Trophoblast cell (in vitro differentiated cells and primary cell): Measurements from ENCODE around the gene IFI44.

Experiments used
- DNase-seq, 2 donors: peaks; one replicate each; pipeline ENCODE4 v3.0.0-alpha.2; 2016
- H2AFZ ChIP-seq: 2 replicates; pipeline ENCODE4 v1.6.1; 2013; ENCODE audit warnings: low read length, moderate library complexity, mild to moderate bottlenecking; ENCODE audit not compliant: insufficient read depth, poor library complexity
- H2AK5ac ChIP-seq: 2 replicates; pipeline ENCODE4 v1.6.1; 2013; ENCODE audit warnings: mild to moderate bottlenecking, low read length
- H2BK120ac ChIP-seq: 2 replicates; pipeline ENCODE4 v1.6.1; 2013; ENCODE audit warnings: low read length, mild to moderate bottlenecking, moderate library complexity; ENCODE audit not compliant: insufficient read depth, poor library complexity
- H2BK12ac ChIP-seq: 2 replicates; pipeline ENCODE4 v1.6.1; 2013; ENCODE audit warnings: mild to moderate bottlenecking, low read length, moderate library complexity
- H2BK5ac ChIP-seq: 2 replicates; pipeline ENCODE4 v1.6.1; 2013; ENCODE audit warnings: low read length, low read depth, moderate library complexity, mild to moderate bottlenecking; ENCODE audit not compliant: poor library complexity
- H3K14ac ChIP-seq: 2 replicates; pipeline ENCODE4 v1.6.1; 2013; ENCODE audit warnings: mild to moderate bottlenecking, low read length
- H3K18ac ChIP-seq: 2 replicates; pipeline ENCODE4 v1.6.1; 2013; ENCODE audit warnings: mild to moderate bottlenecking, low read length
- H3K23ac ChIP-seq: 2 replicates; pipeline ENCODE4 v1.6.1; 2013; ENCODE audit warnings: low read length
- H3K27ac ChIP-seq: 2 replicates; pipeline ENCODE4 v1.5.1; 2013; ENCODE audit warnings: low read depth, mild to moderate bottlenecking, inconsistent platforms, low read length, moderate library complexity
- H3K27me3 ChIP-seq: 2 replicates; pipeline ENCODE4 v1.6.1; 2013; ENCODE audit warnings: inconsistent platforms, mild to moderate bottlenecking, low read length, moderate library complexity; ENCODE audit not compliant: insufficient read depth
- H3K36me3 ChIP-seq, 2 experiments: 1 replicate in 1 of 2; 2 replicates in 1 of 2; pipeline ENCODE4 v1.6.1; 2013; ENCODE audit warnings: low read length in 2 of 2, mild to moderate bottlenecking in 2 of 2, moderate library complexity in 1 of 2; ENCODE audit not compliant: insufficient read depth in 2 of 2, control insufficient read depth in 1 of 2
- H3K4ac ChIP-seq: 2 replicates; pipeline ENCODE4 v1.6.1; 2013; ENCODE audit warnings: low read depth, mild to moderate bottlenecking, low read length, moderate library complexity
- H3K4me1 ChIP-seq, 2 experiments: 1 replicate in 1 of 2; 2 replicates in 1 of 2; pipeline ENCODE4 v1.6.1; 2013; ENCODE audit warnings: low read length in 2 of 2, mild to moderate bottlenecking in 2 of 2, moderate library complexity in 1 of 2; ENCODE audit not compliant: insufficient read depth in 2 of 2, control insufficient read depth in 1 of 2
- H3K4me2 ChIP-seq: 2 replicates; pipeline ENCODE4 v1.6.1; 2013; ENCODE audit warnings: inconsistent platforms, mild to moderate bottlenecking, low read length, moderate library complexity
- H3K4me3 ChIP-seq: 2 replicates; pipeline ENCODE4 v1.5.1; 2013; ENCODE audit warnings: mild to moderate bottlenecking, low read depth, low read length, inconsistent platforms
- H3K79me1 ChIP-seq: one replicate; pipeline ENCODE4 v1.6.1; 2013; ENCODE audit warnings: low read length
- H3K79me2 ChIP-seq: 2 replicates; pipeline ENCODE4 v1.6.1; 2013; ENCODE audit warnings: low read length, mild to moderate bottlenecking; ENCODE audit not compliant: control insufficient read depth, insufficient read depth, poor library complexity
- H3K9ac ChIP-seq: 2 replicates; pipeline ENCODE4 v1.6.1; 2013; ENCODE audit warnings: mild to moderate bottlenecking, low read length
- H3K9me3 ChIP-seq: 2 replicates; pipeline ENCODE4 v1.6.1; 2013; ENCODE audit warnings: low read depth, mild to moderate bottlenecking, control low read depth, inconsistent platforms, low read length; ENCODE audit not compliant: insufficient read depth
- H4K12ac ChIP-seq: 2 replicates; pipeline ENCODE4 v1.6.1; 2013; ENCODE audit warnings: low read depth, mild to moderate bottlenecking, low read length, moderate library complexity
- H4K8ac ChIP-seq: 2 replicates; pipeline ENCODE4 v1.6.1; 2013; ENCODE audit warnings: low read depth, mild to moderate bottlenecking, low read length, moderate library complexity
- H4K91ac ChIP-seq: one replicate; pipeline ENCODE4 v1.6.1; 2013; ENCODE audit warnings: low read depth, mild to moderate bottlenecking, low read length, moderate library complexity
- WGBS: extraction: QIAGEN DNeasy Blood & Tissue Kit; methylation state at CpG from one replicate; pipeline ENCODE4 v1.1.7; 2013; ENCODE audit warnings: missing lambda C conversion rate; ENCODE audit not compliant: insufficient read length, insufficient coverage; ENCODE audit errors: extremely low coverage; 5-methylcytosine and 5-hydroxymethylcytosine counted together

The IFI44 gene

DNA sequence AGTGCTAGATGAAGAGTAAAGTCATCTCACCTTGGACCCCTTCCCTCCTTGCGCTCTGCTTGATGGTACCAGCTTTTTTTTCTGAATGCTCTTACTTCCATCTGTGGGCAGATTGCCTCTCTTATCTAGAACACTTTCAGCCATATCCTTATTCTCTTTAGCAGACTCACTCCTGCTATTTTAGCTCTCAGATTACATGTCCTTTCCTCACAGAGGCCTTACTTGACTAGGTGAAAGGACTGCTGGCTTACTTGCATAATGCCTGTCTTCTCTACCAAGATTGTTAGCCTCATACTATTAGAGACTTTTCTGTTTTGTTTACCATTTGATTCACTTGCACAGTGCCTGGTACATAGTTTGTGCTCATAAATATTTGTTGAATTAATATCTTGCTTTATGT lies 9.3 kb downstream of the IFI44 start:
- Histone ChIP-seq H3K4me2 (no peak overlapping the region), H2AFZ (no peak overlapping the region), H3K9ac (no peak overlapping the region), H3K79me1 (no peaks in the 10 kb centered on the region), H3K27ac (no peak overlapping the region), H2BK120ac (no peak overlapping the region), H3K4me3 (no peak overlapping the region), H4K8ac (no peak overlapping the region), H3K4ac (no peak overlapping the region), H4K91ac (no peak overlapping the region), H3K23ac (no peak overlapping the region), H3K27me3 (no peaks in the 10 kb centered on the region), H4K12ac (no peak overlapping the region), H3K79me2 (no peaks in the 10 kb centered on the region), H2AK5ac (no peak overlapping the region), H3K36me3 (no peaks in the 10 kb centered on the region), H3K14ac (no peak overlapping the region), H3K18ac (no peak overlapping the region), H3K9me3 (no peaks in the 10 kb centered on the region), H2BK5ac (no peak overlapping the region), H2BK12ac (no peak overlapping the region), H3K4me1 (no peaks in the 10 kb centered on the region)
- WGBS = no CpG with 5 or more reads among the region's 1 CpG
- no peak for DNase-seq

DNA sequence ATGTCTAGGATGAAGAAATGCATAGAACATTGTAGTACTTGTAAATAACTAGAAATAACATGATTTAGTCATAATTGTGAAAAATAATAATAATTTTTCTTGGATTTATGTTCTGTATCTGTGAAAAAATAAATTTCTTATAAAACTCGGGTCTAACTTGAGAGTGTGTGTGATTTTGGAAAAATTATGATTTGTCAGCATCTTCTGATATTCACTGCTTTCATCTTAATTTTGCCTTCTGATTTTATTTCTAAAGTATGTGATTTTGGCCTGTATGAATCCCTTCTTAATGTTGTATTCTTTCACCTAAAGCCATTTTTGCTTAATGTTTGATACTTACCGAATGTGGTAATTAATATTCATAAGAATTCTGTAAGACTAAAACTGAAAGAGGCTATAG lies 14.3 kb downstream of the IFI44 start:
- H3K4me3 ChIP-seq = no peak overlapping the region
- DNase-seq = no peak
- H3K18ac ChIP-seq = no peak overlapping the region
- no peak overlapping the region for H3K23ac ChIP-seq
- peaks cover 2% of the 10 kb centered on the region for H3K9me3 ChIP-seq
- WGBS = no CpG with 5 or more reads among the region's 2 CpGs
- no peak overlapping the region for H4K8ac ChIP-seq
- H3K9ac ChIP-seq = no peak overlapping the region
- no peak overlapping the region for H2AK5ac ChIP-seq
- H2BK120ac ChIP-seq = no peak overlapping the region
- H3K79me1 ChIP-seq = no peaks in the 10 kb centered on the region
- no peak overlapping the region for H2BK12ac ChIP-seq
- no peak overlapping the region for H3K27ac ChIP-seq
- H3K4me1 ChIP-seq = no peaks in the 10 kb centered on the region
- no peaks in the 10 kb centered on the region for H3K36me3 ChIP-seq
- no peak overlapping the region for H3K14ac ChIP-seq
- H4K12ac ChIP-seq = no peak overlapping the region
- H2AFZ ChIP-seq = no peak overlapping the region
- H3K79me2 ChIP-seq = no peaks in the 10 kb centered on the region
- H3K27me3 ChIP-seq = no peaks in the 10 kb centered on the region
- H3K4me2 ChIP-seq = no peak overlapping the region
- no peak overlapping the region for H3K4ac ChIP-seq
- no peak overlapping the region for H2BK5ac ChIP-seq
- H4K91ac ChIP-seq = no peak overlapping the region

DNA sequence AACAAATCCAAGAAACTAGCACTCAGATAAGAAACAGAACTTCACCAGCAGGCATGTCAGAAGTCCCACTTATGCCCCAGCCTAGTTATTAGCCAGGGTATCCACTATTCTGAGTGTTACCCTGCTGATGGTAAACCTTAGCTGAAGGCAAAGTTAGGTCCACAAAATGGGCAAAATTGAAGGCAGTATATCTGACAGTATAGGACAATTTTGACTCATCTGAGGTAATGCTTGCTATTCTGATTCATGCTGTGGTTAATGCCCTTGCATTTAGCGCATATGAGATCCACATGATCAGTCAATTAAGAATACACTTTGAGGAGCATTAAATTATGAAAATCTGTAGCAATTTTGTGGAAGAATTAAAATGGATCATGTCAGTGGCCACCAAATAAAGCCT lies 15.1 kb downstream of the IFI44 start:
- Histone ChIP-seq H3K4ac (no peak overlapping the region), H2BK5ac (no peak overlapping the region), H3K79me1 (no peaks in the 10 kb centered on the region), H3K23ac (no peak overlapping the region), H3K14ac (no peak overlapping the region), H3K4me1 (no peaks in the 10 kb centered on the region), H4K12ac (no peak overlapping the region), H3K4me3 (no peak overlapping the region), H2BK120ac (no peak overlapping the region), H4K91ac (no peak overlapping the region), H3K9me3 (peaks cover 2% of the 10 kb centered on the region), H3K27ac (no peak overlapping the region), H3K18ac (no peak overlapping the region), H2AFZ (no peak overlapping the region), H3K79me2 (no peaks in the 10 kb centered on the region), H2AK5ac (no peak overlapping the region), H3K36me3 (no peaks in the 10 kb centered on the region), H2BK12ac (no peak overlapping the region), H3K9ac (no peak overlapping the region), H3K27me3 (no peaks in the 10 kb centered on the region), H3K4me2 (no peak overlapping the region), H4K8ac (no peak overlapping the region)
- WGBS = no CpG with 5 or more reads among the region's 1 CpG
- no peak for DNase-seq

DNA sequence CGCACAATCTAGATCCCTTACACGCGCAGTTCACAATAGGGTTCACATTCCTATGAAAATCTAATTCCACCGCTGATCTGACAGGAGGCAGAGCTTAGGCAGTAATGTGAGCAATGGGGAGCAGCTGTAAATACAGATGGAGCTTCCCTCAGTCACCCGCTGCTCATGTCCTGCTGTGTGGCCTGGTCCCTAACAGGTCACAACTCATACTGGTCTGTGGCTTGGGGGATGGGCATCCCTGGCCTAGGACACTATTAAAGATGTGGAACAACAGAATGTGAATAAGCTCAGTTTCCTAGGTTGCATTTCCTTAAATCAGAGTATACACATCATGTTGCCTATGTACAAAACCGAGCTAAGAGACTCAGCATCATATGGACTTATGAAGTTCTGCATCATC lies 16.2 kb downstream of the IFI44 start:
- DNase-seq = no peak
- Histone ChIP-seq H3K14ac (no peak overlapping the region), H3K4me3 (no peak overlapping the region), H3K23ac (no peak overlapping the region), H3K9ac (no peak overlapping the region), H2BK120ac (no peak overlapping the region), H3K27ac (no peak overlapping the region), H4K91ac (no peak overlapping the region), H3K4ac (no peak overlapping the region), H3K36me3 (no peaks in the 10 kb centered on the region), H3K18ac (no peak overlapping the region), H3K9me3 (peaks cover 2% of the 10 kb centered on the region), H2BK5ac (no peak overlapping the region), H3K79me2 (no peaks in the 10 kb centered on the region), H3K79me1 (no peaks in the 10 kb centered on the region), H2BK12ac (no peak overlapping the region), H3K4me1 (no peaks in the 10 kb centered on the region), H4K8ac (no peak overlapping the region), H2AFZ (no peak overlapping the region), H3K27me3 (no peaks in the 10 kb centered on the region), H2AK5ac (no peak overlapping the region), H4K12ac (no peak overlapping the region), H3K4me2 (no peak overlapping the region)
- WGBS = no CpG with 5 or more reads among the region's 6 CpGs
